ENCODE measurements around the gene EMCN. TPM values are rescaled to one million over a fixed set of nuclear protein-coding genes. Genes with fewer than 3 reads are reported as not detected.

The EMCN gene
- polyA plus RNA-seq, 2 of the 4 experiments (the other 2 are of a cell fraction): not detected

DNA sequence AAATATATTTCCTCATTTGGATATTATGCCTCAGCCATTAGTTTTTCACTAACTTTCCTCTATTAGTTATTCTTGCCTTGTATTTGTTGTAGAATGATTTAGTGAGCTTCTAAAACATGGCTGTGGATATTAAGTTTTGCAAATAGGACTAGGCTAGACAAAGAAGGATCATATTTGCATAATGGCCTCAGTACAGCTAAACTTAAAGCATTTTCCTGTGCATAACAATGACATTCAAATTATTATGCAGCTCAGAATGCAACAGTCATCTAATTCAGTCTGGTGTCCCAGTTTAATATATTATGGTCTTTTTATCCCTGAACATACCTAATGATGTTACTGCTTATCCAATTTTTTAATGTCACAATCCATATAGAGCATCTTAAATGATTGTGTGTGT lies 172.2 kb downstream of the EMCN start:
- no peaks in the 10 kb centered on the region for H3K9me3 ChIP-seq
- no peak for ATAC-seq
- no peak for DNase-seq (ENCODE audit: low read depth in 1 of 2, low spot score in 1 of 2)
- H3K4me1 ChIP-seq: peaks cover 16% of the 10 kb centered on the region
- no peak overlapping the region for H3K4me3 ChIP-seq
- POLR2A ChIA-PET: no interaction called here
- no peak overlapping the region for H3K4me2 ChIP-seq
- TF ChIP-seq JUNB (IDR thresholded peaks at IDR 0.05) (no peak), CEBPB (IDR thresholded peaks at IDR 0.05) (no peak), RNF2 (IDR thresholded peaks at IDR 0.05; ENCODE audit: borderline replicate concordance, low read depth) (no peak), SREBF2 (IDR thresholded peaks at IDR 0.05) (no peak), CBX2 (IDR thresholded peaks at IDR 0.05; ENCODE audit: borderline replicate concordance, low read depth) (no peak), FOSL2 (IDR thresholded peaks at IDR 0.05) (no peak), FOSL2 (CRISPR knock-in tag; IDR thresholded peaks at IDR 0.05) (no peak), HES2 (IDR thresholded peaks at IDR 0.05) (no peak), POLR2AphosphoS2 (conservative IDR thresholded peaks at IDR 0.05; ENCODE audit: low read length) (no peak), CHD2 (IDR thresholded peaks at IDR 0.05; ENCODE audit: low read length, partially characterized antibody) (no peak), EP300 (IDR thresholded peaks at IDR 0.05) (no peak), NFE2L2 (conservative IDR thresholded peaks at IDR 0.05; ENCODE audit: low read length) (no peak), KDM5A (IDR thresholded peaks at IDR 0.05) (no peak), USF2 (IDR thresholded peaks at IDR 0.05) (no peak), KDM1A (IDR thresholded peaks at IDR 0.05; ENCODE audit: low read depth) (no peak), REST (IDR thresholded peaks at IDR 0.05) (no peak)
- CTCF ChIA-PET: no interaction called here
- FAIRE-seq: no peak
- H3K27ac ChIP-seq: no peak overlapping the region

All from A549 (cell line).